SK-N-SH treated with all-trans-retinoic acid at 6 μM for 48 hours (cell line): ENCODE results near the gene PRR33.

ENCODE experiments used
- ARNTL ChIP-seq: fragments of 450-650 bp; formaldehyde crosslinking; IDR thresholded peaks from 2 replicates; pipeline ENCODE4 v1.5.0; 2020; ENCODE audit warnings: low read depth, mild to moderate bottlenecking, moderate library complexity, borderline replicate concordance
- CREB5 ChIP-seq: fragments of 250-450 bp; sonication (Bioruptor Pico); IDR thresholded peaks from 2 replicates; pipeline ENCODE4 v1.5.1; 2020; ENCODE audit warnings: low read depth, mild to moderate bottlenecking, moderate library complexity
- ESRRG ChIP-seq: fragments of 250-450 bp; sonication (Bioruptor Pico); IDR thresholded peaks from 2 replicates; pipeline ENCODE4 v1.6.1; 2021; ENCODE audit warnings: mild to moderate bottlenecking
- ISL1 ChIP-seq: fragments of 250-450 bp; sonication (Bioruptor Pico); IDR thresholded peaks from 2 replicates; pipeline ENCODE4 v2.1.2; 2022; ENCODE audit warnings: mild to moderate bottlenecking, moderate library complexity
- POU6F1 ChIP-seq: fragments of 250-450 bp; sonication (Bioruptor Pico); IDR thresholded peaks from 2 replicates; pipeline ENCODE4 v1.8.0; 2021; ENCODE audit warnings: low read depth, mild to moderate bottlenecking, moderate library complexity, borderline replicate concordance
- RARB ChIP-seq: fragments of 250-450 bp; sonication (Bioruptor Pico); IDR thresholded peaks from 2 replicates; pipeline ENCODE4 v1.8.0; 2021; ENCODE audit warnings: mild to moderate bottlenecking, moderate library complexity
- SNAI2 ChIP-seq: fragments of 250-450 bp; sonication (Bioruptor Pico); IDR thresholded peaks from 2 replicates; pipeline ENCODE4 v1.5.0; 2020; ENCODE audit warnings: mild to moderate bottlenecking, moderate library complexity
- TOX ChIP-seq: fragments of 250-450 bp; sonication (Bioruptor Pico); IDR thresholded peaks from 2 replicates; pipeline ENCODE4 v1.8.0; 2021; ENCODE audit warnings: mild to moderate bottlenecking, moderate library complexity, borderline replicate concordance
- TSHZ2 ChIP-seq: fragments of 250-450 bp; sonication (Bioruptor Pico); IDR thresholded peaks from 2 replicates; pipeline ENCODE4 v1.5.0; 2020; ENCODE audit warnings: mild to moderate bottlenecking, moderate library complexity
- ZFP3 ChIP-seq: fragments of 250-450 bp; sonication (Bioruptor Pico); IDR thresholded peaks from 2 replicates; pipeline ENCODE4 v1.5.0; 2020; ENCODE audit warnings: mild to moderate bottlenecking, moderate library complexity
- ZFP30 ChIP-seq: fragments of 450-650 bp; formaldehyde crosslinking; IDR thresholded peaks from 2 replicates; pipeline ENCODE4 v1.5.0; 2022; ENCODE audit warnings: mild to moderate bottlenecking, moderate library complexity
- ZNF8 ChIP-seq: fragments of 450-650 bp; formaldehyde crosslinking; IDR thresholded peaks from 2 replicates; pipeline ENCODE4 v1.5.0; 2020; ENCODE audit warnings: mild to moderate bottlenecking, moderate library complexity
- TF ChIP-seq, protein P1 (sequence below): fragments of 250-450 bp; sonication (Bioruptor Pico); IDR thresholded peaks from 2 replicates; pipeline ENCODE4 v1.8.0; 2020; ENCODE audit warnings: mild to moderate bottlenecking, moderate library complexity, borderline replicate concordance

- TF ChIP-seq ISL1 (CRISPR knock-in tag): no peak
- no peak for TF ChIP-seq SNAI2 (CRISPR knock-in tag)
- TF ChIP-seq, protein P1, sequence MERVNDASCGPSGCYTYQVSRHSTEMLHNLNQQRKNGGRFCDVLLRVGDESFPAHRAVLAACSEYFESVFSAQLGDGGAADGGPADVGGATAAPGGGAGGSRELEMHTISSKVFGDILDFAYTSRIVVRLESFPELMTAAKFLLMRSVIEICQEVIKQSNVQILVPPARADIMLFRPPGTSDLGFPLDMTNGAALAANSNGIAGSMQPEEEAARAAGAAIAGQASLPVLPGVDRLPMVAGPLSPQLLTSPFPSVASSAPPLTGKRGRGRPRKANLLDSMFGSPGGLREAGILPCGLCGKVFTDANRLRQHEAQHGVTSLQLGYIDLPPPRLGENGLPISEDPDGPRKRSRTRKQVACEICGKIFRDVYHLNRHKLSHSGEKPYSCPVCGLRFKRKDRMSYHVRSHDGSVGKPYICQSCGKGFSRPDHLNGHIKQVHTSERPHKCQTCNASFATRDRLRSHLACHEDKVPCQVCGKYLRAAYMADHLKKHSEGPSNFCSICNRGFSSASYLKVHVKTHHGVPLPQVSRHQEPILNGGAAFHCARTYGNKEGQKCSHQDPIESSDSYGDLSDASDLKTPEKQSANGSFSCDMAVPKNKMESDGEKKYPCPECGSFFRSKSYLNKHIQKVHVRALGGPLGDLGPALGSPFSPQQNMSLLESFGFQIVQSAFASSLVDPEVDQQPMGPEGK (CRISPR knock-in tag): no peak
- TF ChIP-seq ESRRG: no peak
- TF ChIP-seq TOX (CRISPR knock-in tag): no peak
- TF ChIP-seq RARB (CRISPR knock-in tag): no peak
- TF ChIP-seq CREB5: no peak
- TF ChIP-seq ARNTL (CRISPR knock-in tag): no peak
- TF ChIP-seq ZNF8: no peak
- no peak for TF ChIP-seq ZFP3
- TF ChIP-seq ZFP30 (CRISPR knock-in tag): no peak
- TF ChIP-seq TSHZ2 (CRISPR knock-in tag): no peak
- no peak for TF ChIP-seq POU6F1 (CRISPR knock-in tag)
Measured at GRCh38 chr11:1926156-1927025, 34.7 kb upstream of the PRR33 start.
